ENCODE measurements around the gene LYRM4. TPM values are rescaled to one million over a fixed set of nuclear protein-coding genes. Genes with fewer than 3 reads are reported as not detected.

Gene LYRM4
- total RNA-seq, 1 experiment from 2014 or later = 52.8 TPM

DNA sequence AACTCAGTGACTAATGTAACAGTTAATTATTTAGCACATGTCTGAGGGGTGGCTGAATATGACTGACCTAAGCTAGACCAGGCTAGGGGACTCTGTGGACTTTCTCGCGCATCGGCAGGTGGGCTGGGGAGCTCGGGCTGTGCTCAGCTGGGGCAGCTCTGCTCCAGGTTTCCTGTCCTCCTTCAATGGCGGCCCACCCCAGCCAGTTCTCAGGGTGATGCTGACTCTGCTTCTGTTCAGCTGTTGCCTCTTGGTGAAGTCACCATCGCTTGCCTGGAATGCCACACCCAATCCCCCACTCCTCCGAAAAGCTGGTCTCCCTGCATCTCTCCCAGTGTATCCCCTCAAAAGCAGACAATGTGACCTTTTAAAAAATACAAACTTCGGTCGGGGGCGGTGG is 155.6 kb downstream of the LYRM4 start:
- Histone ChIP-seq H3K36me3 (ENCODE audit: control insufficient read depth, insufficient read depth, low read length) (no peaks in the 10 kb centered on the region), H3K4me3 (ENCODE audit: low read depth, low read length) (no peak overlapping the region), H3K27me3 (replicated peaks; ENCODE audit: control insufficient read depth, insufficient read depth, low read length) (no peaks in the 10 kb centered on the region), H3K9me3 (no peaks in the 10 kb centered on the region), H3K4me1 (no peaks in the 10 kb centered on the region)
- Mint-ChIP-seq H3K27ac (ENCODE audit: unreplicated experiment) (no peak overlapping the region), H3K4me1 (ENCODE audit: low read depth, unreplicated experiment) (no peaks in the 10 kb centered on the region), H3K9me3 (ENCODE audit: unreplicated experiment) (no peaks in the 10 kb centered on the region), H3K36me3 (ENCODE audit: insufficient read depth, unreplicated experiment) (peaks cover 11% of the 10 kb centered on the region), H3K27me3 (ENCODE audit: insufficient read depth, unreplicated experiment) (no peaks in the 10 kb centered on the region), H3K4me3 (ENCODE audit: unreplicated experiment) (no peak overlapping the region)
- no TSS peak for BruUV-seq (replicated peaks)
- POLR2A ChIA-PET = no interaction called here
- DNase-seq = no peak
- intact Hi-C loops (cut with micrococcal nuclease; ENCODE audit: unreplicated experiment) = no loop called here
- CTCF ChIA-PET = no interaction called here
- TF ChIP-seq, protein P1, sequence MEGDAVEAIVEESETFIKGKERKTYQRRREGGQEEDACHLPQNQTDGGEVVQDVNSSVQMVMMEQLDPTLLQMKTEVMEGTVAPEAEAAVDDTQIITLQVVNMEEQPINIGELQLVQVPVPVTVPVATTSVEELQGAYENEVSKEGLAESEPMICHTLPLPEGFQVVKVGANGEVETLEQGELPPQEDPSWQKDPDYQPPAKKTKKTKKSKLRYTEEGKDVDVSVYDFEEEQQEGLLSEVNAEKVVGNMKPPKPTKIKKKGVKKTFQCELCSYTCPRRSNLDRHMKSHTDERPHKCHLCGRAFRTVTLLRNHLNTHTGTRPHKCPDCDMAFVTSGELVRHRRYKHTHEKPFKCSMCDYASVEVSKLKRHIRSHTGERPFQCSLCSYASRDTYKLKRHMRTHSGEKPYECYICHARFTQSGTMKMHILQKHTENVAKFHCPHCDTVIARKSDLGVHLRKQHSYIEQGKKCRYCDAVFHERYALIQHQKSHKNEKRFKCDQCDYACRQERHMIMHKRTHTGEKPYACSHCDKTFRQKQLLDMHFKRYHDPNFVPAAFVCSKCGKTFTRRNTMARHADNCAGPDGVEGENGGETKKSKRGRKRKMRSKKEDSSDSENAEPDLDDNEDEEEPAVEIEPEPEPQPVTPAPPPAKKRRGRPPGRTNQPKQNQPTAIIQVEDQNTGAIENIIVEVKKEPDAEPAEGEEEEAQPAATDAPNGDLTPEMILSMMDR (IDR thresholded peaks at IDR 0.05; ENCODE audit: insufficient read depth in 1 of 2, low read depth in 1 of 2, low read length in 1 of 2, severe bottlenecking in 1 of 2, unreplicated experiment in 1 of 2) = no peak

DNA sequence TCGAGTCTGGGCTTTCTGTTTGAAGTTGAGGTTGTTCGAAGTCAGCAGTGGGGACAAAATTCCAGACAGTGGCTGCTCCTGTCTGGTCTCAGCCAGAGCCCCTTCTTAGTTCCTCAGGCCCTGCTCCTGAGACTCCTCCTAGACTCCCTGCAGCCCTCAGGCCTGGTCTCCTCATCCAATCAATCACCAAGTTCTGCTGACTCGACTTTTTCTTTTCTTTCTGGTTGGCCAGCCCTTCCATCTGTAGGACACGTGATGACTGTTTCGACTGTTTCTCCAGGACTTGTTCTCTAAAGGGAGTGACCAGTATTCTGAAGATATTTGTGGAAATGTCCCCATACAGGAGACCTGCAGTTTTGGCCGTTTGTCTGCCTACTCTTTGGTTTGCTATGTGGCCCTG is 156.1 kb downstream of the LYRM4 start:
- no TSS peak for BruUV-seq (replicated peaks)
- intact Hi-C loops (cut with micrococcal nuclease; ENCODE audit: unreplicated experiment) = no loop called here
- no peaks in the 10 kb centered on the region for H3K36me3 ChIP-seq (ENCODE audit: control insufficient read depth, insufficient read depth, low read length)
- H3K4me1 Mint-ChIP-seq (ENCODE audit: low read depth, unreplicated experiment) = no peaks in the 10 kb centered on the region
- no peak overlapping the region for H3K27ac Mint-ChIP-seq (ENCODE audit: unreplicated experiment)
- no peak overlapping the region for H3K4me3 Mint-ChIP-seq (ENCODE audit: unreplicated experiment)
- POLR2A ChIA-PET = no interaction called here
- peaks cover 11% of the 10 kb centered on the region for H3K36me3 Mint-ChIP-seq (ENCODE audit: insufficient read depth, unreplicated experiment)
- no peaks in the 10 kb centered on the region for H3K4me1 ChIP-seq
- H3K9me3 ChIP-seq = no peaks in the 10 kb centered on the region
- no peaks in the 10 kb centered on the region for H3K27me3 Mint-ChIP-seq (ENCODE audit: insufficient read depth, unreplicated experiment)
- no peaks in the 10 kb centered on the region for H3K27me3 ChIP-seq (replicated peaks; ENCODE audit: control insufficient read depth, insufficient read depth, low read length)
- no peaks in the 10 kb centered on the region for H3K9me3 Mint-ChIP-seq (ENCODE audit: unreplicated experiment)
- no peak overlapping the region for H3K4me3 ChIP-seq (ENCODE audit: low read depth, low read length)
- DNase-seq = no peak
- CTCF ChIA-PET = interaction anchor here (0.7 kb wide), 1 partner anchor 19 kb away, joined by 3 read pairs; the partner anchor contains the start of gene PPP1R3G
- TF ChIP-seq, protein P1 (IDR thresholded peaks at IDR 0.05; ENCODE audit: insufficient read depth in 1 of 2, low read depth in 1 of 2, low read length in 1 of 2, severe bottlenecking in 1 of 2, unreplicated experiment in 1 of 2) = no peak

DNA sequence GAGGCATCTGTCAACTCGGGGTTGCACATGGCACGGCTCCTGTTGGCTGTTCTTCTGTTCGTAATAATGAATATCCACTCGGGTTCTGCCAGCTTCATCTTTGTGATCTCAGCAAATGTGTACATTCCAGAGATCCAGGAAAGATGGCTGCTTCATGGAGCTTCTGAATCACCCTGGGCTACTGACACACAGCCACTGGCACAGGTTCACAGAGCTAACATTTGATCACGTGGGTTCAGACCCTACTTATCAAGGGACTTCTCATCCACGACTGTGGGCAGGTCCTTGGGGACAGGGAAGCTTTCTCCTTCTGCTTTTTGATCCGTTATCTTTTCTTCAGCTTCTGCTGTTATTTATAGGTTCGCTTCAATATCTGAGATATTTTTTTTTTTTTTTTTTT is 157.5 kb downstream of the LYRM4 start:
- DNase-seq = no peak
- H3K36me3 Mint-ChIP-seq (ENCODE audit: insufficient read depth, unreplicated experiment) = peaks cover 11% of the 10 kb centered on the region
- BruUV-seq (replicated peaks) = no TSS peak
- no peaks in the 10 kb centered on the region for H3K36me3 ChIP-seq (ENCODE audit: control insufficient read depth, insufficient read depth, low read length)
- H3K9me3 Mint-ChIP-seq (ENCODE audit: unreplicated experiment) = no peaks in the 10 kb centered on the region
- ChIA-PET CTCF (interaction anchor here (0.7 kb wide), 1 partner anchor 183 kb away, joined by 3 read pairs; no protein-coding TSS in a partner anchor), POLR2A (no interaction called here)
- no peaks in the 10 kb centered on the region for H3K4me1 ChIP-seq
- H3K4me3 Mint-ChIP-seq (ENCODE audit: unreplicated experiment) = no peak overlapping the region
- H3K27me3 Mint-ChIP-seq (ENCODE audit: insufficient read depth, unreplicated experiment) = no peaks in the 10 kb centered on the region
- H3K9me3 ChIP-seq = no peaks in the 10 kb centered on the region
- TF ChIP-seq, protein P1 (IDR thresholded peaks at IDR 0.05; ENCODE audit: insufficient read depth in 1 of 2, low read depth in 1 of 2, low read length in 1 of 2, severe bottlenecking in 1 of 2, unreplicated experiment in 1 of 2) = no peak
- H3K27me3 ChIP-seq (replicated peaks; ENCODE audit: control insufficient read depth, insufficient read depth, low read length) = no peaks in the 10 kb centered on the region
- intact Hi-C loops (cut with micrococcal nuclease; ENCODE audit: unreplicated experiment) = no loop called here
- H3K27ac Mint-ChIP-seq (ENCODE audit: unreplicated experiment) = no peak overlapping the region
- no peaks in the 10 kb centered on the region for H3K4me1 Mint-ChIP-seq (ENCODE audit: low read depth, unreplicated experiment)
- H3K4me3 ChIP-seq (ENCODE audit: low read depth, low read length) = no peak overlapping the region

Measured in Caco-2 (cell line).